ENCODE measurements around the gene AMFR. TPM values are rescaled to one million over a fixed set of nuclear protein-coding genes. Genes with fewer than 3 reads are reported as not detected.

The AMFR gene
- total RNA-seq, 1 experiment from 2014 or later = 48.1 TPM

- H3K4me1 ChIP-seq (ENCODE audit: insufficient read depth, low read length, poor library complexity, severe bottlenecking) = no peaks in the 10 kb centered on the region
- no TSS peak for BruUV-seq (replicated peaks)
- H3K4me3 ChIP-seq (ENCODE audit: low read depth, low read length, poor library complexity, severe bottlenecking) = no peak overlapping the region
- no peak for DNase-seq (ENCODE audit: low spot score)
- TF ChIP-seq CTCF (conservative IDR thresholded peaks at IDR 0.05; ENCODE audit: low read depth, low read length) (no peak), EZH2 (IDR thresholded peaks at IDR 0.05; ENCODE audit: borderline replicate concordance, low read depth, low read length, poor library complexity, severe bottlenecking) (no peak)
- no peaks in the 10 kb centered on the region for H3K27me3 ChIP-seq (replicated peaks; ENCODE audit: insufficient read depth, low read depth, low read length, poor library complexity)
- no peak overlapping the region for H3K27ac ChIP-seq (ENCODE audit: low read depth, low read length, poor library complexity, severe bottlenecking)
- no peaks in the 10 kb centered on the region for H3K36me3 ChIP-seq (ENCODE audit: insufficient read depth, low read length, poor library complexity, severe bottlenecking)
- CTCF ChIA-PET = interaction anchor here (0.6 kb wide), 1 partner anchor 229 kb away, joined by 3 read pairs; no protein-coding TSS in a partner anchor
- H3K9me3 ChIP-seq (ENCODE audit: low read depth, low read length, poor library complexity, severe bottlenecking) = no peaks in the 10 kb centered on the region
- intact Hi-C loops (cut with micrococcal nuclease; ENCODE audit: unreplicated experiment) = no loop called here
- POLR2A ChIA-PET (ENCODE audit: low non-redundant PET) = no interaction called here
Observed at GRCh38 chr16:56363181-56363716, 62.1 kb downstream of the AMFR start.

- POLR2A ChIA-PET (ENCODE audit: low non-redundant PET) = no interaction called here
- intact Hi-C loops (cut with micrococcal nuclease; ENCODE audit: unreplicated experiment) = no loop called here
- Histone ChIP-seq H3K36me3 (ENCODE audit: insufficient read depth, low read length, poor library complexity, severe bottlenecking) (no peaks in the 10 kb centered on the region), H3K4me1 (ENCODE audit: insufficient read depth, low read length, poor library complexity, severe bottlenecking) (no peaks in the 10 kb centered on the region), H3K27me3 (replicated peaks; ENCODE audit: insufficient read depth, low read depth, low read length, poor library complexity) (no peaks in the 10 kb centered on the region), H3K4me3 (ENCODE audit: low read depth, low read length, poor library complexity, severe bottlenecking) (no peak overlapping the region), H3K9me3 (ENCODE audit: low read depth, low read length, poor library complexity, severe bottlenecking) (no peaks in the 10 kb centered on the region), H3K27ac (ENCODE audit: low read depth, low read length, poor library complexity, severe bottlenecking) (no peak overlapping the region)
- CTCF ChIA-PET = interaction anchor here (0.6 kb wide), 1 partner anchor 229 kb away, joined by 3 read pairs; no protein-coding TSS in a partner anchor
- BruUV-seq (replicated peaks) = no TSS peak
- TF ChIP-seq CTCF (conservative IDR thresholded peaks at IDR 0.05; ENCODE audit: low read depth, low read length) = no peak
- no peak for DNase-seq (ENCODE audit: low spot score)
Observed at GRCh38 chr16:56362706-56363105, 62.6 kb downstream of the AMFR start.

GRCh38 chr16:56362057-56362655 is 63.2 kb downstream of the AMFR start:
- intact Hi-C loops (cut with micrococcal nuclease; ENCODE audit: unreplicated experiment) = no loop called here
- ChIA-PET POLR2A (ENCODE audit: low non-redundant PET) (no interaction called here), CTCF (no interaction called here)
- no peaks in the 10 kb centered on the region for H3K36me3 ChIP-seq (ENCODE audit: insufficient read depth, low read length, poor library complexity, severe bottlenecking)
- no peaks in the 10 kb centered on the region for H3K9me3 ChIP-seq (ENCODE audit: low read depth, low read length, poor library complexity, severe bottlenecking)
- H3K4me1 ChIP-seq (ENCODE audit: insufficient read depth, low read length, poor library complexity, severe bottlenecking) = no peaks in the 10 kb centered on the region
- no peak overlapping the region for H3K27ac ChIP-seq (ENCODE audit: low read depth, low read length, poor library complexity, severe bottlenecking)
- no peaks in the 10 kb centered on the region for H3K27me3 ChIP-seq (replicated peaks; ENCODE audit: insufficient read depth, low read depth, low read length, poor library complexity)
- TF ChIP-seq EZH2 (IDR thresholded peaks at IDR 0.05; ENCODE audit: borderline replicate concordance, low read depth, low read length, poor library complexity, severe bottlenecking) (no peak), CTCF (conservative IDR thresholded peaks at IDR 0.05; ENCODE audit: low read depth, low read length) (no peak)
- no peak overlapping the region for H3K4me3 ChIP-seq (ENCODE audit: low read depth, low read length, poor library complexity, severe bottlenecking)
- BruUV-seq (replicated peaks) = no TSS peak
- DNase-seq (ENCODE audit: low spot score) = no peak
